GM12801 (cell line): ENCODE results near the gene SMTNL2.

Experiments used
- TF ChIP-seq, protein P1 (sequence below): IDR thresholded peaks from one replicate; pipeline ENCODE4 v1.5.1; 2011; ENCODE audit warnings: control low read depth; ENCODE audit not compliant: insufficient read length; ENCODE audit errors: extremely low read depth

SMTNL2 gene

DNA sequence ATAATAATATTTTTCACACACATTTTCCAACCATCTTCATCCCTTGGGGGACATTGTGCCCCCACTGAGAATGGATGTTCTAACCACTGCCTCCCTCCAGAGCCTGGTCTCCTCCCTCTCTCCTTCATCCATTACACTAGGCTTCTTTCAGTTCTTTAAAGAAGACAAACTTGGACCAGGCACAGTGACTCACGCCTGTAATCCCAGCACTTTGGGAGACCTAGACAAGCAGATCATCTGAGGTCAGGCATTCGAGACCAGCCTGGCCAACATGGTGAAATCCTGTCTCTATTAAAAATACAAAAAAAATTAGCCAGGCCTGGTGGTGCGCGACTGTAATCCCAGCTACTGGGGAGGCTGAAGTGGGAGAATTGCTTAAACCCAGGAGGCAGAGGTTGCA, 50.6 kb downstream of the SMTNL2 start:
- TF ChIP-seq, protein P1, sequence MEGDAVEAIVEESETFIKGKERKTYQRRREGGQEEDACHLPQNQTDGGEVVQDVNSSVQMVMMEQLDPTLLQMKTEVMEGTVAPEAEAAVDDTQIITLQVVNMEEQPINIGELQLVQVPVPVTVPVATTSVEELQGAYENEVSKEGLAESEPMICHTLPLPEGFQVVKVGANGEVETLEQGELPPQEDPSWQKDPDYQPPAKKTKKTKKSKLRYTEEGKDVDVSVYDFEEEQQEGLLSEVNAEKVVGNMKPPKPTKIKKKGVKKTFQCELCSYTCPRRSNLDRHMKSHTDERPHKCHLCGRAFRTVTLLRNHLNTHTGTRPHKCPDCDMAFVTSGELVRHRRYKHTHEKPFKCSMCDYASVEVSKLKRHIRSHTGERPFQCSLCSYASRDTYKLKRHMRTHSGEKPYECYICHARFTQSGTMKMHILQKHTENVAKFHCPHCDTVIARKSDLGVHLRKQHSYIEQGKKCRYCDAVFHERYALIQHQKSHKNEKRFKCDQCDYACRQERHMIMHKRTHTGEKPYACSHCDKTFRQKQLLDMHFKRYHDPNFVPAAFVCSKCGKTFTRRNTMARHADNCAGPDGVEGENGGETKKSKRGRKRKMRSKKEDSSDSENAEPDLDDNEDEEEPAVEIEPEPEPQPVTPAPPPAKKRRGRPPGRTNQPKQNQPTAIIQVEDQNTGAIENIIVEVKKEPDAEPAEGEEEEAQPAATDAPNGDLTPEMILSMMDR, result no peak

DNA sequence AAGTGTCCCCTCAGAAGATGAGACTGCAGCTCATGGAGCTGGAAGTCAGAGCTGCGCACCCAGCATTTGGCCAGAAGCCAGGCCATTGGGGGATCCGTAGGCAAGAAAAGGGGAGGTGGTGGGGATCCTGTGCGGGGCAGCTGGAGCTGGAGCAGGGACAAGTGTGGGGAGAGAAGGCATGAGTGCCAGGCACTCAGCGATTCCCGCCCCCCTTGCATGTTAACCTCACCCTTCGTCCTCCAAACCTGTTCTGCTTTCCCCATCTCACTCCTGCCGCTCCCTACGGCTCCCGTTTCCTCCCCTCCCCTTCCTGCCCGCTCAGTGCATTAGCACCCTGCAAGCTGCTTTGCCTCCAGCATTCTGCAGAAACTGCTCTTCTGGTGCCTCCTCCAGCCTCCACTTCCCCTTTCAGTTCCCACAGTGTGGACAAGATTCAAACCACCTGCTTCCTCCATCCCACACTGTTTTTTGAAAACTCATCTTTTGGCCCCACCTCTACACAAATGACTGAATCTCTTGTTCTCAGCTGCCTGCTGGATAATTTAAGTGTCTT, 51.6 kb downstream of the SMTNL2 start:
- TF ChIP-seq, protein P1, result no peak

DNA sequence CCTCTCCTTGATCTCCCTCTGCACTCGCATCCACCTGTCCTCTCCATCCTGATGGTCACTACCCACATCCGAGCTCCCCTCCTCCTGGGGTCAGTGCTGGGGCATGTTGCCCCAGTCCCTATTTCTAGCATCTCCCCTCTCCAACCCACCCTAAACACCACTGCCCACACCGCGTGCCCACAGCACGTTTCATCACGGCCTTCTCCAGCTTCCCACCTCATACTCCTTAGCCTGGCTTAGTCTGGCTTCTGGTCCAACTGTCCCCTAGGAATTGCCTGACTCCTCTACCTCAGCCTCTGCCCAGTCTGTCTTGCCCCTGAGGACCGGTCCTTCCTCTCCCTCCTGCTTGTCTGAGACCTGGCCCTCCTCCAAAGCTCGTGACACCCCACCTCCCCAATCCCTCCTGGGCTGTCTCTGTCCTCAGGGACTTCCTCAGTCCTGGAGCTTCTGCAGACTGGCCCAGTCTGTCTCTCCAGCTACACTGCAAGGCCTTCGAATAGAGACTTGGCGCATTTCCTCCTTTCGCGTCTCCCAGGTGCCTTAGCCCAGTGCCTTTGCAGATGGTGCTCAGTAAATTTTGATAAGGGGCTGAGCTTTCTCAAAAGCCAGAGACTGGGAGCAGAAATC, 52.3 kb downstream of the SMTNL2 start:
- TF ChIP-seq, protein P1, result no peak

DNA sequence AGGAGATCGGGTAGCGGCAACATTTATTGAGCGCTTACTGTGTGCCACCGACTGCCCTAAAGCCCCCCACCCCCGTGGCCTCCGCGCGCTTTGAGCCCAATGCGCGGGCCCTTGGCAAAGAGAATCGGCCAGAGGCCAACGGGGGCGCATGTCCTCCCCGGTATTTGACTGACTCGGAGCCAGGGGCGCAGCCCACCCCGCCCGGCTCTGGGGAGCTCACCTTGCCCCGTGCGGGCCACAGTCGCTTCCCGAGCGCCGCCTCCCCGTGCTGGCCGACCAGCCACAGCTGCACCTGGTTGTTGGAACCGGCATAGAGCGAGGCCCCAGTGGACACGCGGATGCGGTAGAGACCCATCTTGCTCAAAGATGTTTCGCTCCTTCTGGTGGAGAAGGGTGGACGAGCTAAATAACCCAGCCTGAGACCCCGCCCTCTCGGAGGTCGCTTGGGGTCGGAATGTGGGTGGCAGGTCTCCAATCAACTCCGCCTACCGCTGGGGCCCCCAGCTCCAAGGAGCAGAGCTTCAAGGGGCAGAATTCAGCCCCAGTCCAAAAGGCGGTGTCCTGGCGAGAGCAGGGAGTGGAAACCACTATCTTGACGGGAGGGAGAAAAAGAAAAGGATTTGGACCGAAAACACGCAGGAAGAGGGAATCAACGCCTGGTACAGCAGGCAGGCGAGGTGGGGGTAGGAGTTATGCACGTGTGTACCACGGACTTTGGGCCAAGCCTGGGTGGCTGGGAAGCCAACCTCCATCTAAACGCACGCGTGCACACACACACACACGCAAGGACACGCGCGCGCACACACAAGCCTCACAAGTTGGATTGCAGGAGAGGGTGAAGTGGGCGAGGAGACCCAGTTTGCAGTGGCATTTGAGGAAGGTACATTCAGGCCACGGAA, 57.2 kb downstream of the SMTNL2 start, which contains the start of gene ALOX15:
TSS of gene ALOX15 (minus strand) at position 382 of the 899 bp plus-strand sequence. CDS start at position 355, 27 bp downstream.
- TF ChIP-seq, protein P1, result no peak

DNA sequence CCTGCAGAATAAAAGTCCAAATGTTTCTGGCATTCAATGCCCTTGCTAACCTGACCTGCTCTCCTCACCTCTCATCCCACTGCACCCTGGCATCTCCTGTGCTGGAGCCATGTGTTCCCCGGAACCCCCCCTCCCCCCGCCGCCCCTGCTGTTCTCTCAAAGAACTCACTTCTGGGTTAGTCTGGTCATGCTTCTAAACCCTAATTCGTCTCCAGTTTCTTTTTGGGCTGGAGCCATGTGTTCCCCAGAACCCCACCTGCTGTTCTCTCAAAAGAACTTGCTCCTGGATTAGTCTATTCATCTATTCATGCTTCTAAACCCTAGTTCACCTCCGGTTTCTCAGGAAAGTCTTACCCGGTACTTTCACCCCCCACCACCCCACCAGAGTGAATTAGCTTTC, 58.0 kb downstream of the SMTNL2 start:
- TF ChIP-seq, protein P1, result no peak

DNA sequence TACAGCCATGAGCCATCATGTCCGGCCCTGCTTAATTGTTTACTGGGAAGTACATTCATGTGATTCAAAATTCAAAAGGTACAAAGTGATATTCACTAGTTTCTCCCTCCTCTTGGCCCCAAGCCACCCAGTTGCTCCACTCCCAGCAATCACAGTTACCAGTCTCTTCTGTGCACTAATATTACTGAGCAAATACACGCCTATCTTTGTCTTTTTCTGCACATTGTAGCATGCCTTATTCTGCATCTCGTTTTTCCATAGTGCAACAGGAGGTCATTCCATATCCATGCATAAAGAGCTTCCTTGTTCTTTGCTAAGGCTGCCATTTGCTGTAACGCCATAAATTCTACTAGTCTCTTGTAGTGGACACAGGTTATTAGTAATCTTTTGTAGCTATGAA, 59.3 kb downstream of the SMTNL2 start:
- TF ChIP-seq, protein P1, result no peak

DNA sequence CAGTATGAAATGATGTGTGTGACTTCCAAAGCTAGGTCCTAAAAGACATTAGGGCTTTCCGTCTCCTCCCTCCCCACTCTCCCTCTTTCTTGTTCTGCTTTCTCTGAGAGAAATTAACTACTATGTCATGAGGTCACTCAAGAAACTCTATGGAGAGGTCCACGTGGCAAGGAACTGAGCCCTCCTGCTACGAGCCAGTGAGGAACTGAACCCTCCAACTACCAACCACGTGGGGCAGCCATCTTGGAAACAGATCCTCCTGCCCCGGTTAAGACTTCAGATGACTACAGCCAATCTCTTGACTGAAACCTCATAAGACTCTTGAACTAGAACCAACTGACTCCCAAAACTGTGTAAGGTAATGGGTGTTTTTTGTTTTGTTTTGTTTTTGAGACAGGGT, 61.3 kb downstream of the SMTNL2 start:
- TF ChIP-seq, protein P1, result no peak
